Raji (cell line): Measurements from ENCODE around the gene VAC14.

Source experiments
- POLR2A ChIP-seq: IDR thresholded peaks from 2 replicates; pipeline ENCODE4 v1.6.1; 2011; ENCODE audit warnings: low read depth, low read length, control low read depth; ENCODE audit not compliant: insufficient read depth

VAC14 gene

GRCh38 chr16:70659953-70660671 lies 140.8 kb downstream of the VAC14 start:
- TF ChIP-seq POLR2A = no peak

- no peak for TF ChIP-seq POLR2A
Observed at GRCh38 chr16:70659546-70659945, 141.4 kb downstream of the VAC14 start.

GRCh38 chr16:70658921-70659320 lies 142.0 kb downstream of the VAC14 start:
- TF ChIP-seq POLR2A = no peak

- TF ChIP-seq POLR2A = no peak
Observed at GRCh38 chr16:70657956-70658355, 143.0 kb downstream of the VAC14 start.

- no peak for TF ChIP-seq POLR2A
Observed at GRCh38 chr16:70656712-70657263, 144.2 kb downstream of the VAC14 start.

GRCh38 chr16:70656065-70656711 lies 144.8 kb downstream of the VAC14 start:
- TF ChIP-seq POLR2A = no peak

GRCh38 chr16:70653809-70654771 lies 146.9 kb downstream of the VAC14 start:
- TF ChIP-seq POLR2A = no peak

- no peak for TF ChIP-seq POLR2A
Observed at GRCh38 chr16:70653406-70653805, 147.6 kb downstream of the VAC14 start.

- no peak for TF ChIP-seq POLR2A
Observed at GRCh38 chr16:70652322-70652721, 148.6 kb downstream of the VAC14 start.

GRCh38 chr16:70651524-70651923 lies 149.4 kb downstream of the VAC14 start:
- no peak for TF ChIP-seq POLR2A

- TF ChIP-seq POLR2A = no peak
Observed at GRCh38 chr16:70650216-70650615, 150.7 kb downstream of the VAC14 start.

- no peak for TF ChIP-seq POLR2A
Observed at GRCh38 chr16:70649300-70649699, 151.7 kb downstream of the VAC14 start.

GRCh38 chr16:70648606-70649005 lies 152.4 kb downstream of the VAC14 start:
- no peak for TF ChIP-seq POLR2A

- no peak for TF ChIP-seq POLR2A
Observed at GRCh38 chr16:70647441-70648359, 153.3 kb downstream of the VAC14 start.
